Measurements from ENCODE around the gene IL3. TPM values are rescaled to one million over a fixed set of nuclear protein-coding genes. Genes with fewer than 3 reads are reported as not detected.

IL3 gene
- polyA plus RNA-seq, 1 donor from 2014 or later = not detected

DNA sequence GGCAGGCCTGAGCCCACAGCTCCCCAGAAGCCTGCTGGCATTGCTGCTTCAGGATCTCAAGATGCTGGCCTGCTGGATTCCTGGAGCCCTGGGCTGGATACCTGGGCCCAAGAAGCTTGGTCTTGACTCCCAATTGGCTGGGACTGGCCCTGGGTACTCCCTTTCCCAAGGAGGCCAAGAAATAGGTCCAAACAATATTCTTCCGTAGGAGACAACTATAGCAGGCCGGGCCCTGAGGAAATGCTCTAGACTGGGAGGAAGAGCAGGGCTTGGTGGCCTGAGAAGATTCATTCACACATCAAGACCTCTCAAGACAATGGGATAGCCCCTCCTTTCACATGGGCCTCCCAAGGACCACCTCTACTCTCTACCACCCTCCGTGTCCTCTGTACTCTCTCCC lies 21.0 kb downstream of the IL3 start:
- Mint-ChIP-seq H3K27me3 (no peaks in the 10 kb centered on the region), H3K9me3 (no peaks in the 10 kb centered on the region), H3K36me3 (peaks cover 2% of the 10 kb centered on the region), H3K4me1 (peaks cover 0 to 3% (median 0%) of the 10 kb centered on the region in 3 donors), H3K4me3 (no peak overlapping the region), H3K27ac (no peak overlapping the region)

DNA sequence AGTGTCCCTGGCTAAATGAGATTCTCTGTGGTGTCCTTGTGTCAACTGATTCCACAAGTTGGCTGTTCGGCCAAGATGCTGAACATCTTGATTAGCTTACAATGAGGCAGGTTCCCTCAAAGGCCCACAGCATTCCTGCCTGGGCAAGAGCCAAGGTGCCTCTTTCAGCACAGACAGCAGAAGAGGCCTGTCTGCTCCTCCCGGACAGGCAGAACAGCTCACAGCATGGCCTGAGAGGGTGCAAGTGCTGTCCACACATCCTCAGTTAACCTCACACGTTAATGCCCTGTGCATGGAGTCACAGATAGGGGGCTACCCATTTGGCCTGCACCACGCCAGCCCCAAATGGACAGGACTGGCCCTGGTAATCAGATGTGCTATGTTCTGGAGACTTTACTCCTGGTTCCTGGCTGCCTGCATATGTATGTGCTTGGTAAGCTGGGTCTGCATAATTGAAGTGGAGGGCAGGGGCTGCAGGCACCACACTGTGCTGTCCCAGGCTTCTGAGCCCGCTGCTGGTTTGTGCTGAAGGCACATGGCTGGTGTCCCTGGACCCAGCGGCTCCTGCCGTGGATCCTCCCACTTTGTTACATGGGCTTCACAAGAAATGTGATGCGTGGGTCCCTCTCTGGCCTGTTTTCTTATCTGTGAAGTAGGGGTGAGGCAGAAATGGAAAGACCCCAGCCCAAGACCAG lies 22.0 kb downstream of the IL3 start:
- Mint-ChIP-seq H3K27ac (no peak overlapping the region), H3K4me3 (no peak overlapping the region), H3K36me3 (no peaks in the 10 kb centered on the region), H3K27me3 (no peaks in the 10 kb centered on the region), H3K9me3 (no peaks in the 10 kb centered on the region), H3K4me1 (peaks cover 0 to 1% (median 0%) of the 10 kb centered on the region in 3 donors)

DNA sequence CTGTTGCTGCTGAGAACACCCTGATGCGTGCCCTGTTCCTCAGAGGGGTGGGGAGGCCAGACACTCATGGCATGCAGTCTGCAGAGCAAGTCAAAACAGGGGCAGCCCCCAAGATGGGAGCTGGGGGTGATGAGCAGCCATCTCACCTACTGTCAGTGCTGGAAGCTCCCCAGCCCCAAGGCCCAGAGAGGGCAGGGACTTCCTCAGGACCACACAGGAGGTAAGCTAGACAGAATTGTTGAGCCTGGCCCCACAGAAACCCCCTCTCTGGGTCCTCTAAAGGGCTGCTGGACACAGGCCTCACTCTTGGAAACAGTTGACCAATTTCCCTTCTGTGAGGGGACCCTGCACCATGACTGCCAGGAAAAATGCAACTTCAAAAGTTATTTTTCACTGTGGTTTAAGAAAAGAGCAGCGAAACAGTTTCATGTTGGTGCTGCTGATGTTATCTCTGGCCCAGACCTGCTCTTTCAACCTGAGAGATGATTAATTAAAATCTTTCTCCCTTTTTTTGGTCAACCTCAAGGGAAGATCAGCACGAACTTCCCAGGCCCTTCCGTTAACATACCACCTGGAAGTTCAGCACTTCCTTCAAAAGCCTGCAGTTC lies 22.7 kb downstream of the IL3 start:
- H3K9me3 Mint-ChIP-seq = no peaks in the 10 kb centered on the region
- H3K27me3 Mint-ChIP-seq = no peaks in the 10 kb centered on the region
- no peak overlapping the region for H3K4me3 Mint-ChIP-seq
- no peaks in the 10 kb centered on the region for H3K36me3 Mint-ChIP-seq
- no peak overlapping the region for H3K27ac Mint-ChIP-seq
- H3K4me1 Mint-ChIP-seq = peaks cover 0 to 1% (median 0%) of the 10 kb centered on the region in 3 donors

DNA sequence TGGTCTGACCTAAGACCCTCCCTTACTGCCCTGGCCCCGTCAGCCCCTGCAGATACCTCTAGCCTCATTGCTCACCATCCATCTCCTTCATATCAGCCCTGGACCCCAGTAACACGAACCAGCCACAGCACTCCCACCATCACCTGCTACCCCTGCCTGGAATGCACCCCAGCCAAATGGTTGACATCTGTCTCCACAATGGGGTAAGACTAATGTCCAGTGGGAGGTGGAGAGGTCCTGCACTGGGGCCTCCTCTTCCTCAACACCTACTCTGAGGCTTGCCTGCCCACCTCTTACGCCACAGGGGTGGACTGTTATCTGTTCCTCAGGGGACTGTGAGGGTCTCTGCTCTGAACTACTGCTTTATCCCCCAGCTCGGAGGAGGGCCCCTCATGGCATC lies 25.2 kb downstream of the IL3 start:
- Mint-ChIP-seq H3K4me3 (no peak overlapping the region), H3K4me1 (peaks cover 0 to 1% (median 0%) of the 10 kb centered on the region in 3 donors), H3K27ac (no peak overlapping the region)

DNA sequence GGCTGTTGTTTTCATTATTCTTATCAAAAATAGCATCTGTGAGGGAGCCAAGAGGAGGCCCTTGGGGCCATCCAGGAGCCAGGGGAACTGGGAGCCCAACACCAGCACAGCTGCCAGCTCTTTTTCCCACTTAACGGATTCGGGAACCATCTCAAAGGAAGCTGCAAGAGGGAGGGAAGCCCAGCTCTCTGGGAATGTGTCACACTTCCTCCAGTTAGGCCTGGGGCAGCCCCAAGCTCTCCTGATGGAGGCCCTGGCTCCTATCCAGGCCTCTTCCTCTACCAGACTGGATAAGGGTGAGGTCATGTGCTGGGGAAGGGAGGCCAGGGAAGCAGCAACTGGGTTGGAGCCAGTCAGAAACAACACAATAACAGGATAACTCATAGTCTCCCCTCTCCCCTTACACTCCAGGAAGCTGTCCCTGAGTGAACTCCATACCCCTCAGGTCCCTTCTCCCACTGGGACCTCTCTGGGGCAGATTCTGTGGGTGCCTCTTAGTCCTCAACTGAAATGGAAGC lies 25.9 kb downstream of the IL3 start:
- H3K4me1 Mint-ChIP-seq = peaks cover 0 to 1% (median 0%) of the 10 kb centered on the region in 3 donors
- H3K27ac Mint-ChIP-seq = no peak overlapping the region
- H3K9me3 Mint-ChIP-seq = no peaks in the 10 kb centered on the region
- no peaks in the 10 kb centered on the region for H3K27me3 Mint-ChIP-seq
- no peak overlapping the region for H3K4me3 Mint-ChIP-seq
- H3K36me3 Mint-ChIP-seq = peaks cover 4% of the 10 kb centered on the region

More for the DNA sequence above, 25.2 kb downstream of the IL3 start:
- H3K9me3 Mint-ChIP-seq = no peaks in the 10 kb centered on the region
- no peaks in the 10 kb centered on the region for H3K27me3 Mint-ChIP-seq
- H3K36me3 Mint-ChIP-seq = peaks cover 4% of the 10 kb centered on the region

DNA sequence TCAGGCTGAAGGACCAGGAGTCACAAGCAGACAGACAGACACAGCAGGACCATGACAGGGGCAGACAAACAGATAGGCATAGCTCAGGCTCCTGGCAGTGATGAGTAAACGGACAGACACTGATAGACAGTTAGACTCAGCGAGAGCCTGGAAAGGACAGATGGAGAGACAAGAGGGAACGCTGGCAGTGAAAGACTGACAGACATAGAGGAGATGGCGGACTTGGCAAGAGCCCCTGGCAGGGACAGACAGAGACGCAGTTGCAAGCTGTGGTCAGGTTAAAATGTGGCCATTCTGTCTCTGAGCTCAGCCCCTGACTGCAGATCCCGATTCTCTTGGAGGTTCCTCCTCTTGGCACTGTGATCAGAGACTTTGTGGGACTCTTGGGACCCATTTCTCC lies 26.7 kb downstream of the IL3 start:
- Mint-ChIP-seq H3K4me1 (peaks cover 0 to 1% (median 0%) of the 10 kb centered on the region in 3 donors), H3K9me3 (no peaks in the 10 kb centered on the region), H3K27me3 (peaks cover 1% of the 10 kb centered on the region), H3K27ac (no peak overlapping the region), H3K4me3 (no peak overlapping the region), H3K36me3 (peaks cover 4% of the 10 kb centered on the region)

DNA sequence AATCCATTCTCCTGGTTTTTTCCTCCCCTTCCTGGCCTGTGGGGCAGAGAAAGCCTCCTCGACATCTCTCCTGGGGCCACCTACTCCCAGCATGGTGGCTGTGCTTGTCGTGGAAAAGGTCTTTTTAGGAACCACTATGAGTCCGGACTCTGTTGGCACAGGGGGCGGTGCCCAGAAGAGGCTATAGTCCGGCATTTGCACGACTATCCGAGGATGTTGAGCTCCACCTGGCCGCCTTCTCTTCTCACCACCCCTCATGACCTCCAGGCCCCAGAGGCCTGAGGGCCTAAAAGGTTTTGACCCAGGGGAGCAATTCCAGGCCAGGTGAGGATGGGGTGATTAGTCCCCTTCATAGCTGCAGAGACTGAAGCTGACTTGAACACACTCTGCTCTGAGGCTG lies 27.2 kb downstream of the IL3 start:
- Mint-ChIP-seq H3K4me3 (no peak overlapping the region), H3K27ac (no peak overlapping the region), H3K27me3 (peaks cover 1% of the 10 kb centered on the region), H3K36me3 (peaks cover 4% of the 10 kb centered on the region), H3K4me1 (peaks cover 0 to 1% (median 0%) of the 10 kb centered on the region in 3 donors), H3K9me3 (no peaks in the 10 kb centered on the region)

DNA sequence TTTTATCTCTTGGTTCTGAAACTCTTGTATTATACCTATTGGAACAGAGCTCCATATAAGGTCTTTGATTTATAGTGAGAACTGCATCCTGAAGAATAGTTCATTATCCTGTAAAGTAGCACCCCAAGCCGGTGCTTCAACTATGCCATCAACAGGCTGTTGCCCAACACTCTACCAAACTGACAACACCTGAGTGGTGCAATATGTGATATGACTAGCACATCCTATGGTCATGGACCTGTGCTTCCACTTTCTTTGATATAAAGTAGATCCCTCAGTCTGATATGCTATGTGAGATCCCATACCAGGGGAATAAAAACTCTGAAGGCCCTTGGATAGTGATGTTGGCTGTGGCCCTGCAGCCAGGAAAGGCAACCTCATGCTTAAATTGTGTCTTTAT lies 28.9 kb downstream of the IL3 start:
- H3K4me1 Mint-ChIP-seq = peaks cover 0 to 4% (median 0%) of the 10 kb centered on the region in 3 donors
- H3K9me3 Mint-ChIP-seq = no peaks in the 10 kb centered on the region
- H3K4me3 Mint-ChIP-seq = no peak overlapping the region
- peaks cover 1% of the 10 kb centered on the region for H3K27me3 Mint-ChIP-seq
- no peak overlapping the region for H3K27ac Mint-ChIP-seq
- H3K36me3 Mint-ChIP-seq = peaks cover 5% of the 10 kb centered on the region

DNA sequence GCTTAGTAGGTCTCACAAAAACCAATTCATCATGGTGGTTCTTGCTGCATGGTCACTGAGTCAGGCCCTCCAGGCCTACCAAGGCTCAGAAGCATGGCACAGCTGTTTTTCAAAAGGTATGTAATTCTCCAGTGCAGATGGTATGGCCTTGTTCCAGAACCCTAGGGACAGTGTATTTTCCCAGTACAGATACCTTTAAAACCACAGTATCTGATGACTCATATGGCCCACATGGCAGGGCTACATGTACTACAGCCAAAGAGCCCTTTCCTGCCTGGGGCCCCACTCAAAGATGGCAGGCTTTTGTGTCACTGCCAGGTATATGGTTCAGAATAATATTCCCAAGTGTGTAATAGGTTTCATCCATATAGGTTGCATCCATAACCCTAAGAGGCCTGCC lies 29.7 kb downstream of the IL3 start:
- Mint-ChIP-seq H3K27me3 (peaks cover 1% of the 10 kb centered on the region), H3K36me3 (peaks cover 5% of the 10 kb centered on the region), H3K9me3 (no peaks in the 10 kb centered on the region), H3K4me1 (peaks cover 0 to 8% (median 4%) of the 10 kb centered on the region in 3 donors), H3K27ac (peak overlapping the region in 1 of 3 donors; percentile 44), H3K4me3 (no peak overlapping the region)

DNA sequence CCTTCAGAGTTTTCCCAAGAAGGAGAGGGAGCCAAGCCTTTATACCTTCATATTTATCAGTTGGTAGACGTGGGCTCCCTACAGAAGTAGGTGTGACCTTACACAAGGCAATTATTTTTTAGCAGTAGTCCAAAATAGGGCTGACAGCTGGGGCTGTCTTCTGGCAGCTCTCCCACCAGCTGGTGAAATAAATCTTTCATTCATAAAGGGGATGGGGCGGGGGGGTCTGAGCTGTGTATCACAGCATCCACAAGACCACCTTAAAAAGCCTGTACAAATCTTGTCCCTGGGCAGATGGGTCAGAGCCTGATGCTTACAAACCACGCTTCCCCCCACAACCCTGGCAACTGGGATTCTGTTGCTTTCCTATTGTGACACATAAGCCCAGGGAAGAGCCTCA lies 32.8 kb downstream of the IL3 start:
- peaks cover 1% of the 10 kb centered on the region for H3K27me3 Mint-ChIP-seq
- peaks cover 5% of the 10 kb centered on the region for H3K36me3 Mint-ChIP-seq
- peaks cover 0 to 14% (median 11%) of the 10 kb centered on the region in 3 donors for H3K4me1 Mint-ChIP-seq
- H3K4me3 Mint-ChIP-seq = no peak overlapping the region
- H3K9me3 Mint-ChIP-seq = no peaks in the 10 kb centered on the region
- H3K27ac Mint-ChIP-seq = peak overlapping the region in 1 of 3 donors; percentile 21

DNA sequence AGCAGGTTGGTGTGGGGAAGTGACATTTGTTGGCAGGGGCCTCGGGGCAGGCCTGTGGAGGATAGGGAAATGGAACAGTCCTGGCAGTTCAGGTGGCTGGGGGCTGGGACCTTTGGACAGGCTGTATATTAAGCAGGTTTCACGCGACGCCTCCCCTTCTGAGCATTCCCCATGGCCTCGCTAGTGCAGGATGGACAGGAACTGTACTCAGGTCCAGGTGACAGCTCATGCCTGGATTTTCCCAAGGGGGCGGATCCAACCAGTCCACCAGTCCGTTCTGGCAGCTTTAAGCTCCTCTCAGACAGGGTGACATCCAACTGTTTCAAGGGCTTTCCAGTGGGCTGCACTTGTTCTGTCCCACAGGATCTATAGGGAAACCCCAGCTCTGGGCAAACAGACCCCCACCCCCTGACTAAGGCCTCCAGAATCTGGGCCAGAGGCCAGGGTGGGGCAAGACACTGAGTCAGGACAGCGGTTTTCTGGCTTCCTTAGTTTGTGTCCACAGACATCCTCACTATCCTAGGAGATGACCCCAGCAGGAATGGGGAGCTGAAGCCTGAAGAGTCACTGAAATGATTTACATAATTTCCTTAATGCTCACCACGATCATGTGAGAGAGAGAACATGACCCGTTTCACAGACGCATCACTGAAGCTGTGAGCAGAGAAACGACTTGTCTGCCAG lies 34.1 kb downstream of the IL3 start:
- Mint-ChIP-seq H3K4me3 (no peak overlapping the region), H3K9me3 (no peaks in the 10 kb centered on the region), H3K4me1 (peaks cover 10 to 23% (median 21%) of the 10 kb centered on the region in 3 donors), H3K27me3 (peaks cover 1% of the 10 kb centered on the region), H3K36me3 (peaks cover 1% of the 10 kb centered on the region), H3K27ac (peak overlapping the region in 1 of 3 donors; percentile 45)

DNA sequence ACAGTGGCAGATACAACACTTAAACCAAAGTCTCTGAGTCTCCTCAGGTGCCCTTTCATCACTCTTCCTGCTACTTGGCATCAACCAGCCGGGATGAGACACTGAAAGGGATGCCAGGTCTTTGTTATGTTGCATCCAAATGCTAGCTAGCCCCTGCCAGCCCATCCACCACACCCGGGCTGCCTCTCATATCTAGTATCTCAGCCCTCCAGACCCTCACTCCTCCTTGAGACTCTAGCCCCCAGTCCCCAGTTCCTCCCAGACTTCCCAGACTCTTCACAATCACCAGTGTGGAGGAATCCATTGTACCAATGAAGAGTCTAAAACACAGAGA lies 34.6 kb downstream of the IL3 start:
- Mint-ChIP-seq H3K9me3 (no peaks in the 10 kb centered on the region), H3K27ac (peak overlapping the region in 1 of 3 donors; percentile 45), H3K27me3 (peaks cover 1% of the 10 kb centered on the region), H3K4me1 (peaks cover 15 to 29% (median 24%) of the 10 kb centered on the region in 3 donors), H3K4me3 (peak overlapping the region in 1 of 4 donors; percentile 59), H3K36me3 (peaks cover 1% of the 10 kb centered on the region)

DNA sequence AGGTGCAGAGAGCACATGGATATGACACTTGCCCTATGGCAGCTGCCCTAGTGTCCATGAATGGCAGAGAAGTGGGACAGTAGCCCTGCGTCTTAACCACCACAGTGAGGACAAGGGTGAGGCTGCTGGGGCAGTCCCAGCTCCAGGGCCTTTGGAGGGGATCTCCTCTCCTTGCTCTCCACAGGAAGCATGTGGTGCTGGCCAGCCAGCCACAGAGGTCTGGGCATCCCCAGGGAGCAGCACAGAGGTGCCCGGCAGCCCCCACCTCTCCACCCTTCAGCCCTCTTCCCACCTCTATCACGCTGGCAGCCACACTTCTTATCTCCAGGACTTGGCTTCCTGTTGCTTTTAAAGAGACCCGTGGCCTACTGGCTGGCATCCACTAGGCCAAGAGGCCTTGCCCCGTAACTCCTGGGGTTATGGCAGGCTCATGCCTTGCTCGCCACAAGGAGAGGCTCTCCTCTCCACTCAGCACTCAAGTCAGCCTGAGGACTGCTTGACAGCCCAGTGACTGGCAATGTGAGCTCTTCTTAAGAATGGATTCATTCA lies 35.0 kb downstream of the IL3 start:
- H3K27ac Mint-ChIP-seq = no peak overlapping the region
- H3K4me3 Mint-ChIP-seq = no peak overlapping the region
- H3K36me3 Mint-ChIP-seq = peaks cover 1% of the 10 kb centered on the region
- no peaks in the 10 kb centered on the region for H3K9me3 Mint-ChIP-seq
- H3K4me1 Mint-ChIP-seq = peaks cover 18 to 33% (median 28%) of the 10 kb centered on the region in 3 donors
- H3K27me3 Mint-ChIP-seq = peaks cover 1% of the 10 kb centered on the region

DNA sequence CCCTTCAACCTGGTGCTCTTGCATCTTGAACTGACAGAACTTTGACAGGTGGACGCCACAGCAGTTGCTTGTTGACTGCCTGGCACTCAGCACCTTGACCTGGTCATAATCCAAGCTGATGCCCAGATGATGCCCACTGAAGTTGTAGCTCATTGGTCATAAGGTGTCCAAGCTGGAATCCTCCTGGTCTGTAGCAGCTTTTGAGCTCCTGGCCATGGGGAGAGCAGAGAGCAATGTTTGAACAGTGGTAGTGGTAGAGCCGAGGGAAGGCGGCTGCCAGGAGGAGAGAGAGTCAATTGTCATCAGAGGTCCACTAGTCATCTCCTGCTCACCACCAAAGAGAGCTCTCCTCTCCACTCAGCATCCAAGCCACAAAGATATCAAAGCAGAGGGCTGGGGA lies 36.4 kb downstream of the IL3 start:
- peaks cover under 1% of the 10 kb centered on the region for H3K27me3 Mint-ChIP-seq
- no peaks in the 10 kb centered on the region for H3K9me3 Mint-ChIP-seq
- H3K4me3 Mint-ChIP-seq = no peak overlapping the region
- H3K4me1 Mint-ChIP-seq = peaks cover 24 to 45% (median 36%) of the 10 kb centered on the region in 3 donors
- H3K27ac Mint-ChIP-seq = no peak overlapping the region
- H3K36me3 Mint-ChIP-seq = peaks cover 1% of the 10 kb centered on the region

DNA sequence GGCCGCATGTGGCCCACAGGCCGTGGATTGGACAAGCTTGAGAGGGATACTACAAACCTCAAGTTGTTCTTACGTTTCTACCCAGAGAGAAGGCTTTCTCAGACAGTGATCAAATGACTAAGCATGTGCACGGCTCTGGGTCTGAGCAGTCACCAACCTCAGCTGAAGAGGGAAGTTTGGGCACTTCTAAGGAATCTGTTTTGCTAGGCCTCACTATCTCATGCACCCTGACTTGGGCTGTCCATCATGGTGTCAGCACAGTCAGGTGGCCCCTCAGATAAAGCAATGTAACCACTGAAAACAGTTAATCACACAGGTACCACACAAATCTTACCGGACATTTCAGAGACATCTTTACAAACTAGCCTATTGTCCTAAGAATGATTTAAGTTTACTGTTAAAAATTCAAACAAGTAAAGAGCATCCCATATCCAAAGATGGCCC lies 37.7 kb downstream of the IL3 start:
- Mint-ChIP-seq H3K27ac (no peak overlapping the region), H3K4me3 (peak overlapping the region in 1 of 4 donors; percentile 43), H3K4me1 (peaks cover 32 to 57% (median 43%) of the 10 kb centered on the region in 3 donors), H3K9me3 (no peaks in the 10 kb centered on the region), H3K36me3 (no peaks in the 10 kb centered on the region), H3K27me3 (no peaks in the 10 kb centered on the region)

Data from IgD-negative memory B cell (primary cell).